Thyroid gland (tissue), 4 donors: ENCODE measurements around the gene LOXHD1.

Experiments
- CTCF ChIP-seq, 6 experiments: fragments of 200-600 bp in 3 of 6; fragments of 450-650 bp in 3 of 6; sonication (generic) in 3 of 6; IDR thresholded peaks; one replicate each; pipeline ENCODE4 v1.5.1; 2016 to 2019; ENCODE audit warnings: antibody characterized with exemption in 6 of 6, mild to moderate bottlenecking in 2 of 6, inconsistent platforms in 1 of 6, moderate library complexity in 1 of 6
- POLR2A ChIP-seq, 2 donors: fragments of 450-650 bp; IDR thresholded peaks; one replicate each; pipeline ENCODE4 v1.6.1; 2017; ENCODE audit warnings: antibody characterized with exemption in 2 of 2, mild to moderate bottlenecking in 2 of 2, moderate library complexity in 1 of 2

- TF ChIP-seq CTCF (IDR thresholded peaks at IDR 0.05) (no peak), POLR2A (IDR thresholded peaks at IDR 0.05) (no peak)
These were observed 101.8 kb downstream of the LOXHD1 start for GRCh38 chr18:46555213-46555612.
